Endothelial cell (in vitro differentiated cells): ENCODE results near the gene B3GNT9. TPM values are rescaled to one million over a fixed set of nuclear protein-coding genes. Genes with fewer than 3 reads are reported as not detected.

Experiments used
- DNase-seq: peaks from one replicate; pipeline ENCODE4 v3.0.0; 2021; ENCODE audit warnings: low spot score
- H3K27ac Mint-ChIP-seq: one replicate; pipeline ENCODE4 v1.8.0; 2021; ENCODE audit warnings: mixed read lengths, inconsistent platforms; ENCODE audit not compliant: unreplicated experiment
- H3K27me3 Mint-ChIP-seq: one replicate; pipeline ENCODE4 v1.8.0; 2021; ENCODE audit warnings: mild to moderate bottlenecking, moderate library complexity, mixed read lengths, inconsistent platforms; ENCODE audit not compliant: unreplicated experiment
- H3K36me3 Mint-ChIP-seq: one replicate; pipeline ENCODE4 v1.8.0; 2021; ENCODE audit warnings: mild to moderate bottlenecking, low read depth, mixed read lengths, inconsistent platforms; ENCODE audit not compliant: unreplicated experiment
- H3K4me1 Mint-ChIP-seq: one replicate; pipeline ENCODE4 v1.8.0; 2021; ENCODE audit warnings: mild to moderate bottlenecking, mixed read lengths, inconsistent platforms; ENCODE audit not compliant: unreplicated experiment
- H3K4me3 Mint-ChIP-seq: one replicate; pipeline ENCODE4 v1.8.0; 2021; ENCODE audit warnings: mild to moderate bottlenecking, mixed read lengths, inconsistent platforms; ENCODE audit not compliant: unreplicated experiment
- H3K9me3 Mint-ChIP-seq: one replicate; pipeline ENCODE4 v1.8.0; 2021; ENCODE audit warnings: mixed read lengths, inconsistent platforms; ENCODE audit not compliant: unreplicated experiment
- total RNA-seq: library from RNA; stranded (reverse); fragmentation: NEBNext Ultra II Directional; extraction: Animal tissue kit (Norgen Biotek cat#: 25700); gene quantifications from one replicate; pipeline ENCODE4 v1.2.1, GENCODE V29; 2021; ENCODE audit not compliant: unreplicated experiment
- TF ChIP-seq, protein P1 (sequence below): fragments of 200-600 bp; sonication (generic); IDR thresholded peaks from one replicate; pipeline ENCODE4 v1.5.0; 2021; ENCODE audit warnings: antibody characterized with exemption; ENCODE audit not compliant: unreplicated experiment

B3GNT9 gene
- total RNA-seq, 1 donor from 2014 or later = 1.5 TPM

DNA sequence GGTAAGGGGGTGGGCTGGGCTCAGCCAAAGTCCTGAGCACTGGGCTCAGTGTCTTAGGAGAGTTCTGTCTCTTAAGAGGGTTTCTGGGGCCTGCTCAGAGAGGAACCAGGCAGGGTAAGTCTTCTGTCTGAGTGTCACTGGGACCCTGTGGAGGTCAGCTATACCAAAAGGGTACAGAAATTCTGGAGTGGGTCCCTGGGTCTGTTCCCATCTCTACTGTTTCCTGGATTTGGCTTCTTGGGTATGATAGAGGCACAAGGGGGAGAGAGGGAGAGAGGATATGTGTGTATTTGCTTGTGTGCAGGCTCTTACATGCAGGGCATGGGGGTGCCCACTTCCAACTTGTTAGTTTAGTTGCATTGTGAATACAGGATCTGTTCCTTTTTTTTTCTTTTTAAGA, 42.7 kb upstream of the B3GNT9 start:
- peak overlapping the region; percentile 97 for H3K4me3 Mint-ChIP-seq
- H3K4me1 Mint-ChIP-seq = peaks cover 69% of the 10 kb centered on the region
- peaks cover 23% of the 10 kb centered on the region for H3K27me3 Mint-ChIP-seq
- H3K9me3 Mint-ChIP-seq = no peaks in the 10 kb centered on the region
- H3K27ac Mint-ChIP-seq = peak overlapping the region; percentile 92
- TF ChIP-seq, protein P1, sequence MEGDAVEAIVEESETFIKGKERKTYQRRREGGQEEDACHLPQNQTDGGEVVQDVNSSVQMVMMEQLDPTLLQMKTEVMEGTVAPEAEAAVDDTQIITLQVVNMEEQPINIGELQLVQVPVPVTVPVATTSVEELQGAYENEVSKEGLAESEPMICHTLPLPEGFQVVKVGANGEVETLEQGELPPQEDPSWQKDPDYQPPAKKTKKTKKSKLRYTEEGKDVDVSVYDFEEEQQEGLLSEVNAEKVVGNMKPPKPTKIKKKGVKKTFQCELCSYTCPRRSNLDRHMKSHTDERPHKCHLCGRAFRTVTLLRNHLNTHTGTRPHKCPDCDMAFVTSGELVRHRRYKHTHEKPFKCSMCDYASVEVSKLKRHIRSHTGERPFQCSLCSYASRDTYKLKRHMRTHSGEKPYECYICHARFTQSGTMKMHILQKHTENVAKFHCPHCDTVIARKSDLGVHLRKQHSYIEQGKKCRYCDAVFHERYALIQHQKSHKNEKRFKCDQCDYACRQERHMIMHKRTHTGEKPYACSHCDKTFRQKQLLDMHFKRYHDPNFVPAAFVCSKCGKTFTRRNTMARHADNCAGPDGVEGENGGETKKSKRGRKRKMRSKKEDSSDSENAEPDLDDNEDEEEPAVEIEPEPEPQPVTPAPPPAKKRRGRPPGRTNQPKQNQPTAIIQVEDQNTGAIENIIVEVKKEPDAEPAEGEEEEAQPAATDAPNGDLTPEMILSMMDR = no peak
- peaks cover 40% of the 10 kb centered on the region for H3K36me3 Mint-ChIP-seq
- no peak for DNase-seq

DNA sequence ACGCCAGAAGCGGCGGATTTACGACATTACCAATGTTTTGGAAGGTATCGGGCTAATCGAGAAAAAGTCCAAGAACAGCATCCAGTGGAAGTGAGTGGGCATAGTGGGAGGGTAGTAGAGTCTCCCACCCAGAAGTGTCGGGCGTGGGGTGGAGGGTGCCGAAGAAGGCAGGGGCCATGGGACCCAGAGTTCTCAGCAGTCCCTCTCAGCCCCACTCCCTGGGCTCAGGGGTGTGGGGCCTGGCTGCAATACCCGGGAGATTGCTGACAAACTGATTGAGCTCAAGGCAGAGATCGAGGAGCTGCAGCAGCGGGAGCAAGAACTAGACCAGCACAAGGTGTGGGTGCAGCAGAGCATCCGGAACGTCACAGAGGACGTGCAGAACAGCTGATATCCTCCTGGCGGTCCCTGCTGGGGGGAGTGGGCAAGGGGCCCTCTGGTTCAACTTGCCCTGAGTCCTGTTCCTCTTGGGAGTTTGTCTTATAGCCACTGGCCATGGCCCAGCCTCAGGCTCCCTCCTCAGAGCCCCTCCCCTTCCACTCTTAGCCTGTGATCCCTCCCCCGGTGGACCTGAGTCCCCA, 42.1 kb upstream of the B3GNT9 start:
- H3K4me3 Mint-ChIP-seq = peak overlapping the region; percentile 97
- H3K4me1 Mint-ChIP-seq = peaks cover 70% of the 10 kb centered on the region
- H3K9me3 Mint-ChIP-seq = no peaks in the 10 kb centered on the region
- H3K27me3 Mint-ChIP-seq = peaks cover 22% of the 10 kb centered on the region
- peaks cover 40% of the 10 kb centered on the region for H3K36me3 Mint-ChIP-seq
- no peak for DNase-seq
- TF ChIP-seq, protein P1 = no peak
- H3K27ac Mint-ChIP-seq = peak overlapping the region; percentile 92

DNA sequence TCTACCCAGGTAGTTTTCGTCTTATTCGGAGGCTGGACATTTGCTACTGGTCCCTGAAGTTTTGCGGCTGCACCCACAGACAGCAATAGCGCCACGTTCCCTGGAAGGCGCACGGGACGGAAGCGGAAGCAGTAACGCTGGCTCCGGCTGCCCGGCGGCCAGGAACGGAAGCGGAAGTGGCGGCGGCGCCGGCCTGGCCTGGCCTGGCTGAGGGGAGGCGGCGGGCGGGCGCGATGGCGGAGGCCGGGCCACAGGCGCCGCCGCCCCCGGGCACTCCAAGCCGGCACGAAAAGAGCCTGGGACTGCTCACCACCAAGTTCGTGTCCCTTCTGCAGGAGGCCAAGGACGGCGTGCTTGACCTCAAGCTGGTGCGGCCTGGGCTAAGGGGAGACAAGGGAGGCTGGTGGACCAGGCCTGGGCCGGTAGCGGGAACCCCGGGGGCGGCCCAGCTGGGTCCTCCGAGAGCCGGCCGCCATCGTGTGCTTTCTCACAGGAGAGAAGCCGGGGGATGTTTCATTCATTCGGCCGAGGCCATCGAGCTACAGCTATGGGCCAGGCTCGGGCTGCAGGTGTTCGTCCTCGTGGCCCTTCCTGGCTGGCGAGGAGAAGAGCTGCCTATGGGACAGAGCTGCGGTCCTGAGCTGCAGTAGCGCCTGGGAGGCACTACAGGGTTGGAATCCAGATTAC, 41.3 kb upstream of the B3GNT9 start, which contains the start of gene E2F4:
E2F4 (plus strand) TSS at position 161 of the 687 bp plus-strand sequence; CDS start at position 234, 73 bp downstream.
- TF ChIP-seq, protein P1 = no peak
- Mint-ChIP-seq H3K4me3 (peak within 1 kb of the TSS; percentile 97), H3K4me1 (peaks cover 69% of the 10 kb centered on the region), H3K27me3 (peaks cover 22% of the 10 kb centered on the region), H3K27ac (peak within 1 kb of the TSS; percentile 92), H3K9me3 (no peaks in the 10 kb centered on the region), H3K36me3 (peaks cover 40% of the 10 kb centered on the region)
- DNase-seq = peak; percentile 93

DNA sequence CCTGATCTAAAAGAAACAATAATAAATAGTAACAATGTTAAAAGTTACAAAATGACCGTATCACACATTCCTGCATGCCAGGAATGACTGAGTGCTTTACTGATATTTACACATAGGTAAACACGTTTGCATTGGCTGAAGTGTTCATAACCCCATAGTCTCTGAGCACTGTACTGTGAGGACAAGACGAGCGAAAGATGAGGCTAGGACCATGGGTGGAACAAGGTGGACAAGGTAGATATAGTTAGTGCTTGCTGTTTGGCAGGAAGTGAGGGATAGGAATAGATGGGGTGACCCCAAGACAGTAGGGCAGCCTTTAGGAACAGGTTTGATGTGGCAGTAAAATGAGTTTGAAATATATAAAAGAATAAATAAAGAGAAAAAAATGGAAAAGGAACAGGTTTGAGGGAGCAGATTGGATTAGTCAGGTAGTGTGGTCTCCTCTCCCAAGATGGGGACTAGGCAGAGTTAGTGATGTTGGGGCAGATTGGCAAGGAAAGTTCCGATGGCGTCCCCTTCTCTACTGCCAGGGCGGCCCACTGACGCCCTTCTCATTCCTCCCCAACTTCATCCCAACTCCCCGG, 40.7 kb upstream of the B3GNT9 start:
- peaks cover 35% of the 10 kb centered on the region for H3K36me3 Mint-ChIP-seq
- H3K27me3 Mint-ChIP-seq = peaks cover 20% of the 10 kb centered on the region
- H3K4me1 Mint-ChIP-seq = peaks cover 66% of the 10 kb centered on the region
- H3K4me3 Mint-ChIP-seq = peak overlapping the region; percentile 97
- DNase-seq = no peak
- no peaks in the 10 kb centered on the region for H3K9me3 Mint-ChIP-seq
- H3K27ac Mint-ChIP-seq = peak overlapping the region; percentile 27
- TF ChIP-seq, protein P1 = no peak
